Activated CD4-positive, alpha-beta T cell treated with anti-CD3 and anti-CD28 coated beads, Interleukin-10, Interleukin-2, amounts not matched to agents 100 ng/mL and 50 ng/mL, durations not matched to agents 16 hours and 8 hours (primary cell): ENCODE results near the gene NCK2.

Source experiments
- DNase-seq: peaks from one replicate; pipeline ENCODE4 v3.0.0-alpha.2; 2020

The NCK2 gene

DNA sequence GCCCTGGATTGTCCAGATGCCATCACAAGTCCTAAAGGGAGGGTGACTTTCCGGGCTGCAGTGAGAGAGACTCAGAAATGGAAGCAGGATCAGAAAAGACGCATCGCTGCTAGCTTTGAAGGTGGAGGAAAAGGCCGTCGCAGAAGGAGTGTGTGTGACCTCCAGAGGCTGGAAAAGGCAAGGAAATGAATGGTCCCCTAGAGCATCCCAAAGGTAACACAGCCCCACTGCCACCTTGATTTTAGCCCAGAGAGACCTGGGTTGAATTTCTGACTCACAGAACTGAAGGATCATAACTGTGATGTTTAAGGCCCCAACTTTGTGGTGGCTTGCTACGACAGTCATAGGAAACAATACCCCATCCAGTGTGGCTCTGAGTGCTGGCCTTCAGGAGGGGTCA, 8.6 kb upstream of the NCK2 start:
- DNase-seq, result no peak

DNA sequence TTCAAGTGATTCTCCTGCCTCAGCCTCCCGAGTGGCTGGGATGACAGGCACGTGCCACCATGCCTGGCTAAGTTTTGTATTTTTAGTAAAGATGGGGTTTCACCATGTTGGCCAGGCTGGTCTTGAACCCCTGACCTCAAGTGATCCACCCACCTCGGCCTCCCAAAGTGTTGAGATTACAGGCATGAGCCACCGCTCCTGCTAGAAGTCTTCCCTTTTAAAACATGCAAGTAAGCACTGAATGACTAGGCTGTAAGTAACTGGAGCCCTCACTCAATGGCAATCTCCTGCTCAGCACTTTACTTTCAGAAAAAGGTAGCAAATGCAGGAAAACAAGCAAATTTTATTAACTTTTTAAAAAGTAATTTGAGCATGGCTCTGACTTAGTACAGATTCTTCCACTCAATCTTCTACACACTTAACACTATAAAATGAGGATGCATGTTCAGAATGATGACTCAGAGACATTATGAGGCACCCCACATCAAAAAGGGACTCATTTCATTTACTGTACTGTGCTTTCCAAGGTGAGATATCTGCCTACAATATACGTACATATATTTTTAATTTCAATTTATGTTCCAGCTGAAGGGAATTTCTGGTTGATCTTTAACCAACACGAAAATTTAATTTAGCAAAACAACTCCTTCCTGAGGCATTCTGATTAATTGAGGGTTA, 6.6 kb upstream of the NCK2 start:
- DNase-seq, result peak; percentile 63

DNA sequence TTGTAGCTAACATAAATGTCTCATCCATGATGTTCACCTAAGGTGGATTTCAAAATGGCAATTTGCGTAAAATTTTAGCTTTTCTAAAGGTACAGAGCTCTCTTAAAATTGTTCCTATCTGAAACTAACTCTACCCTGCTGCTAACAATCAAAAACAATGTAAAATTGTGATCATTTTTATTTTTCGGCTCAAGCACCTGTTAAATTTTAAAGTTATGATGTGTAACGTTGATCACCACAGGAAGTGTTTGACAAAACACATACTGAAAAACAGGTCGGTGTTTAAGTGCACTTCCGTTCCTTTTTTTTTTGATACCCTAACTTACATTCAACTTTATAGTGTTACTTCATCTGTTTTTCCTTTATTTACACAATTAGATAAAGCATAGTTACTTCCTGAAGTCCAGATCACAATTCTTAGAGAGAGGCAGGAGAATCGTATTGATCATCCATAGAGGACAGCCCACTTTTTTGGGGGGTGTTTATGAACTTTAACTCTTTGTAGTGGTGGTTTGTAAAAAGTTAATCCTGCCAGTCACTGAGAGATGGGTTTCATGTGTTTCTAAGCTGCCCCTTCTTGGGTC, 6.0 kb upstream of the NCK2 start:
- no peak for DNase-seq

DNA sequence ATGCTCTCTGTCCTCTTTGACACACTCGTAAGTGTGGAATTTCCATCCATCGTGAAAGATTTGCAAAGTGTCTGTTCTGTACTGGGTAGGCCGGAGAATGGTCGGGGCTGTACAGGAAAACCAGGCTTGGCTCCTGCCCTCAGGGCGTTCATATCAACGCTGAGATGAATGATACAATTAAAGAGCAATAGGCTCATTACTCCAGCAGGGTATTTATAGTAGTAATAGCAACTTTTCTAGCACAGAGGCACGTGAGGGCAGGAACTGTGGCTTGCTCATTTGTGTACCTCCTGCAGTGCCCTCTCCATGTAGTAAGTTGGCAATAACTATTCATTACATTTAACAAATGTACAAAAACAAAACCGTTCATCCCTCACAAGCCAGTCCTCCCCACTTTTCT, 5.3 kb upstream of the NCK2 start:
- DNase-seq, result peak; percentile 79

DNA sequence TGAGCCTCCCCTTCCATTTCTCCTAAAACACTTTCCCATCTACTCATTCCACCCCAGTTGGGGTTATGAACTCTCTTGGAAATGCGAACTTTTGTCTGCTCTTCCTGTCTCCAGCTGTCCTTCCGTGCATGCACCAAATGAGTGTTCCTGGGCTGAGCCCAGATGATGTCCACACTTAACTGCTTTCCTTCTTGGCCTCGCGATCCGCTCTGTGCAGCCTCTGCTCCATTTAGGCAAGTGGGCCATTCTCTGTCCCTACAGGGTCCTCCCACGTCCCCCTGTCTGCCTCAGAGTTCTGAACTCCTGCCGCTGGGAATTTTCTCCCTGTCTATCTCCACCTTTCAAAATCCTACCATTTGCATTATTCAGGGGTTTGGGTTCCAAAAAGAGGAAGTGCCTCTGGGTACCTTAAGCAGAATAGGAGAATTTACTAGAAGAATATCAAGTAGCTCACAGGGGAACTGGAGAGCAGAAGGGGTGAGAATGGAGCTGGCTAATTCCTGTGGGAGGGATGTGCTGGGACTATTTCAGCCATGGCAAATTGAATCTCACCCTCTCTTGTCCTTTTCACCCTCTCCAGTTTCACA, 4.7 kb upstream of the NCK2 start:
- no peak for DNase-seq

DNA sequence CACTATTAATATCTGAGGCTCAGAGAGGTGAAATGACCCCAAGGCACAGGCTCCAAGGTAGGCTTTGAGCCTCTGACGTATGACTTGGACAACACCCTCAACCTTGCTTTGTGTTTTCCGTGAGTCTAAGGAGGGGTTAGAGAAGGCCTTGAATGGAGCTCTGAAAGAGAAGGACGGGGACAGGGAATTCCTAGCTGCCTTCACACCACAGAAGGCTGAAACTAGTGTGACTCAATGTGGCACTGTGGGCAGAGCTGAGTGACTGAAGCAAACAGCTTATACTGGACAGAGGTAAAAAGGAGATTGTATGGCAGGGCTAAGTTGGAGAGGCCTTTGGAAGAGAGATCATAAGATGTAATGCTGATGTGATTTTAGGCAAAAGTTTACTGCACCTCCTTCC, 3.5 kb upstream of the NCK2 start:
- peak; percentile 54 for DNase-seq

DNA sequence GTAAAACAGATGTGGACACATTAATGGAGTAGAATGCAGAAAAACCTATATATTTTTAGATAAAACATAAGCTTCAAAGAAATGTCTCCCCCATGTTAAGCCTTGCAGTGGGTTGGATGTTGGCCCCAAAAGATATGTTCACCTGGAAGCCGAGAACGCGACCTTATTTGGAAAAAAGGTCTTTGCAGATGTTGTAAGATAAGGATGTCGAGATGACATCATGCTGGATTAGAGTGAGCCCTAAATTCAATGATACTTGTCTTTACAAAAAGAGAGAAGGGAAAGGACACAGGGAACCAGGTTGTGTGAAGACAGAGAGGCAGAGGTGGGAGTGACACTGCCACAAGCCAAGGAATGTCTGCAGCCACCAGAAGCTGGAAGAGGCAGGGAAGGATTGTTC, 3.1 kb upstream of the NCK2 start:
- no peak for DNase-seq

DNA sequence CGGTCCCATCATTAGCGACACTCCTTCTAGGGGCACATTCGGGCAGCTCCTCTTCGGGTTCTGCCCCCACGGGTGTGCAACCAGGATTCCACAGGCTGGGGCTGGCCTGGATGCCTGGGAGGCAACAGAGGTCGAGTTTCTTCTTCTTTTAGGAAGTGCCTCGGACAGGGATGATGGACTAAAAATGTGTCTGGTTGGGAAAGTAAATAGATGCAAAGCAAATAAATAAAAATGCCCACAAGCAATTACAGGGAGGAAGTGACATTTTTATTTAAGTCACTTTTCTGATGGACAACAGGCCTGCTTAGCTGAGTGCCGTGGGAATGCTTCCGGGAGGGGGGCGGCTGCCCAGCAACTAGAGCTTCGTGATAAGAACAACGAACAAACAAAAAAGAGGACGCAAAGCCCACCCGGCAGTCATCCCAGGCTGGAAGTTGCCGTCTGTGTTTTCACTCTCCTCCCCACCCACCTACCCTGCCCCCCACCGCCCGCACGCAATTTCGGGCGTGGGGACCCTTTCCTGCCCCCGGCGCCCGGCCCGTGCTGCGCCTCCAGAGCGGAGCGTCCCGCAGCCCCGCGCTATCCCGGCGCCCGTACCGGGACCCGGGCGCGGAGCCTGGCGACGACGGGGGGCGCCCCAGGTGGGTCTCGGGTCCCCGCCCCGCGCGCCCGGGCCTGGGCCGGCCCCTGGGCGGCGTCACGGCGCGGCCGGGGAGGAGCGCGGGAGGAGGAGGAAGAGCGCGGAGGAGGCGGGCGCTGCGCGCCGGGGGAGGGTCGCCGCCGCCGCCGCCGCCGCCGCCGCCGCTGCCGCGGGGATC, 412 bp upstream of the NCK2 start:
- peak; percentile 77 for DNase-seq

DNA sequence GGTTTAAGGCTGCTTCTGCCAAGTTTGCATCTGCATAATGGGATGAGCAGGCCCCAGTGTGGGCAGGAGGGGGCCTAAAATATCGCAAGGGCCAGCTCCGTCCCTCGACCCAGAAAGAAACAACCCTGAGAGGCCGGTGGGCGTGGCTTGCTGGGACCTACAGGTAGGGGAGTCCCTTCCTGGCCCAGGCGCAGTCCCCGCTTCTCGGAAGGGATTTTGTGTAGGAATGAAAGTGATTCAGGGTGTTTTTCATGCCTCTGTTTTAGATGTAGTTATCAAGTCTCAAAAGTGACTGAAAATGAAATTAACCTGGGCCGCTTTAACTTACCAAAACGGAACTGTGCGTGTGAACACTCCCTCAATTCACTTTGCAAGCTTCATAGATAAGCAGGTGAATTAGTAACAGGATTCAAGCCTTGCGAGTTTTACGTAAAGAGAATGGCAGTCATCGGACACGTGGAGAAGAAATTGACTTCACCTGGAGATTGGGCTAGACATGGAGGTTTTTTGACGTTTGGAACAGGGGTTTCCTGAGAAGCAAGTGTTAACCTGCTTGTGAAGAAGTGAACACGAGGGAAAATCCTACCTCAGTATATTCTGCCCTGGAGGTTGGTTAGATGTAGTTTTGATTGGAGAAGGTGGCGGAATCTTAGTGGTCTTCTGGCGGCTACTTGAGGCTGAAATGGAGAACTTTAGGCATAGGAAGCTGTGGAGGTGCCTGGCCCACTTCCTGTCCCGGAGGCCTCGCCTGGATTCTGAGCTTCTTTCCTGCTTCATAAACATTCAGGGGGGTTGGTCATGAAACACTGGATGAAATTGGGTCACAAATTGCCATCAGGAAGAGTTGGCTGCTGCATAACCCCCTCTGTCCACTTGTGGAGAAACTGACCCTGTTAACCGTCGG, 1.7 kb downstream of the NCK2 start:
- DNase-seq, result peak; percentile 94

DNA sequence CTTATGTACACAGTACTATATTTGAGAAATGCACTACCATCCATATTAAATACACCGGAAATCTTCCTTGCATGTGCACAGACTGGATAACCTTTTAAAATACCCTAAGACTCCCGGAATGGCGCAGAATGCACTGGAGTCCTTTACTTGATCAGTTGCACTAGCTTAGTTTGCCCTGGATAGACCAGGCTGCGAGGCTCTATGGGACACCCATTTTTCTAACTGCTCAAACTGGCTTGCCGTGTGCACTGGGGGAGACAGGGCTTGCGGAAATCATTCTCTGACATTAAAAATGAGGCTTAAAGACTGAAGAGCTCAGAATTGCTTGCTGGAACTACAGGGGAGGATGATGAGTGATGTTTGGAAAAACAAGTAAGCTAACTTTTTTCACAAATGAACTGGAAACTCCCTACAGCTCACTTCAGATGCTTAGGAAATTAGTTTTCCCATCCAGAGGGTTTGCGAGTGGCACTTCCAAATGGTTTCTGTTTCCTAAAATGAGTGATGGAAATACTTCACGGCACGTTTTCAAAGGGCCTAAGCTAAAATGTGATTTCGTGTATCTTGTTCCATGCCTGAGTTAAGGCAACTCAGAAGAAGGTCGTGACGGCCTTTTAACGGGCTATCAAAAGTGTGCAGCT, 2.7 kb downstream of the NCK2 start:
- no peak for DNase-seq

DNA sequence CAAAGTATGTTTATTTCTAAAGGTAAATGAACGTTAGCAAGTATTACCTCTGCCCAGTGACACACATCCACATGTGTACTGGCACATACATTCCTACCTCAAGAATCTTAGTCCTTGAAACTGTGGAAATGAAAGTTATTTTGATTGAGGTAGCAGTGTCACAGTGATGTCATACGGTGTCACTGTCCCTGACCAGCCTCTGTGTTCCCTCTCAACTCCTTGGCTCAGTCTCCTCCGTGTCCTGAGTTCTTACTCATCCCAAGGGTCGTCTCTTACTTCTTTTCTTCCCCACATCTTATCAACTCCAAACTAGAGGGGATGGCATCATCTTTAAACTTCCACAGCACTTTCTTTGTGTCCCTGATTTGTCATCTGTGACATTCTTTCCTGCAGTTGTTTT, 3.3 kb downstream of the NCK2 start:
- DNase-seq, result peak; percentile 61

DNA sequence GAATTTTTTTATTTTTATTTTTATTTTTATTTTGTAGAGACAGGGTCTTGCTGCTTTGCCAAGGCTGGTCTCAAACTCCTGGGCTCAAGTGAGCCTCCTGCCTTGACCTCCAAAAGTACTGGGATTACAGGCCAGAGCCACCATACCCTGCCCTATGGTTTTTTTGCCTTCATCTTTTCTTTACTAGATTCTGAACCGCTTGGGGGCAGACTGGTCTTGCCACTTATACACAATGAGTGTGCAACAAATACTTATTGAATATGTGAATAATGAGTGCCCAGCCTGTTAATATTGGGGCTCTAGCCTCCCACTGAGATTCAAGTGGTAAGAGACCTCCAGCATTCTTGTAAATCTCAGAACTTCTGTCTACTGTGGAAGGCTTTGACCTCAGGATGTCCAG, 3.9 kb downstream of the NCK2 start:
- no peak for DNase-seq

DNA sequence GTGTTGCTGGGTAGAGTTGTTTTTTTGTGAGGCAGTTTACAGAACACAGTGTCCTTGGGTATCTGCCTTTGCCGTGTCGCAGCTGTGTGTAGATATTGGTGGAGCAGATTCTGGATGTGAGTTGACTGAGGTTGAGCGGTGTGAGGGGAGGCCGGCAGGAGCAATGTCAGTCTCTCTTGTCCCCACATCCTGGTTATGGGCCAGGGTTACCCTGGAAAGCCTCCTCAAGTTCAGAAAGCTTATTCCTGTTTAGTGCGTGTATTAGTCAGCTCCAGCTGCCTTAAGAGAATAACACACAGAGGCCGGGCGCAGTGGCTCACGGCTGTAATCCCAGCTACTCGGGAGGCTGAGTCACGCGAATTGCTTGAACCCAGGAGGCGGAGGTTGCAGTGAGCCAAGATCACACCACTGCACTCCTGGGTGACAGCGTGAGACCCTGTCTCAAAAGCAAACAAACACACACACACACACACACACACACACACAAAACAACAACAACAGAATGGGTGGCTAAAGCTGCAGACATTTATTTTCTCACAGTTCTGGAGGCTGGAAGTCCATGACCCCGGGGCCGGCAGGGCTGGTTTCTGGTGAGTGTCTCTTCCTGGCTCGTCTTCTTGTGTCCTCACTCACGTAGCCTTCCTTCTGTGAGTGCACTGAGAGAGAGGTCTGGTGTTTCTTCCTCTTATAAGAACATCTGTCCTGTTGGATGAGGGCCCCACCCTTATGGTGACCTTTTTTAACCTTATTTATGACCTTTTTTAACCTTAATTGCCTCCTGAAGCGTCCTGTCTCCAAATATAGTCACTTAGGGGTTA, 5.1 kb downstream of the NCK2 start:
- peak; percentile 73 for DNase-seq

DNA sequence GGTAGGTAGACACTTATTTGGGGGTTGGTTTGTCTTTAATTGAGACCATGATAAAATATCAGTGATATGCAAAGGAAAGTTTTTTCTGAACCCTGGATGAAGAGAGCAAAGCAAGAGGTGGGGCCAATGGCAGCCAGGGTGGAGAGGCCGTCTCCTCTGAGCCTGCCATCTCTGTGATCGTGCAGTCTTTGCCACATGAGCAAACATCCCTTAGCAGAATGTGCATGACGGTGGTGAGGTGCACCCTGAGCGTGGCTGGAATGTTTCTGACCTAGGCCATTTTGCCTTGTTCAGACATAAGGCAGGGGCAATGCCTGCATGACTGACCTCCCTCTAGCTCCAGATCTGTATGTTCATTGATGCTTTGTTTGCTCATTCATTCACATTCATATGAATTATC, 6.0 kb downstream of the NCK2 start:
- DNase-seq, result no peak

DNA sequence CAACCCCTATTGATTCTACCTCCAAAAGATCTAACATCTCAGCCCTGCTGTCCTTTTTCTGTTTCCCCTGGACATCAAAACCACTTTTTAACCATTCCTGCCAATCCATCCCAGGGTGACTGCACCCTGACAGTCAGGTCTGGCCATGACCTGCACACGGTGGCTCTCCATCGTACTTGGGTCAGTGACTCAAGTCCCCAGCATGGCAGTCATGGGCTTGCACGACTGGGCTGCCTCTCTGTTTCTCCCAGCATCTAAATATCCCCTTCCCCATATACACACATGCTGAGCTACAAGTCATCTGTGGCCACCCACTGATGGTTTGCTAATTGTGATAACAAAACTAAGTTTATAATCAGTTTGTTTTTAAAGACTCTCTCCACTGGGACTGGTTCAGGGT, 6.6 kb downstream of the NCK2 start:
- DNase-seq, result no peak

DNA sequence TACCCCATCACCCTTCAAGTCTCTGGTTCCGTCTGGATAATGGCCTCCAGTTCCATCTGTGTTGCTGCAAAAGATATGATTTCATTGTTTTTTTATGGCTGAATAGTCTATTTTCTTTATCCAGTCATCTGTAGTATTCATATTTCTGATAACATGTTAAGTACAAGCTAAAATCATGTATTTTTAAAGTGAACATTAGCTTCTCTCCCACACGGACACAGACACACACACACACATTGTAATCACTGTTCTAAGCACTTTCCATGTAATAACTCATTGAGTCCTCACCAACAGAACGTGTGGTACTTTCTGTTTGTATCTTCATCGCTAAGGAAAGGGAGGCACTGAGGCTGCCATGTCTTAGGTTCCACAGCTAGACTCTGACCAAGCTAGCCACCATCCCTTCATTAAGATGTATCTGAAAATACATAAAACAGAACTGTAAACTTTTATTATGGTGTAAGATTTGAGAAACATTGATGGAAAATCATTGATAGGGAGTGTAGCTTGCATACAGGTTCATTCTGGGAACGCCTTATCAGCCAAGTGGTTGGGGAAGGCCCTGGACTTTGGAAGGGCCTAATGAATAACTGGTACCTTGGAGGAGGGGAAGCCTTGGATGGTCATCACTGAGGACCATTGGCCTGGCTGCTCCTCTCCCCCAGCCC, 8.1 kb downstream of the NCK2 start:
- DNase-seq, result no peak

DNA sequence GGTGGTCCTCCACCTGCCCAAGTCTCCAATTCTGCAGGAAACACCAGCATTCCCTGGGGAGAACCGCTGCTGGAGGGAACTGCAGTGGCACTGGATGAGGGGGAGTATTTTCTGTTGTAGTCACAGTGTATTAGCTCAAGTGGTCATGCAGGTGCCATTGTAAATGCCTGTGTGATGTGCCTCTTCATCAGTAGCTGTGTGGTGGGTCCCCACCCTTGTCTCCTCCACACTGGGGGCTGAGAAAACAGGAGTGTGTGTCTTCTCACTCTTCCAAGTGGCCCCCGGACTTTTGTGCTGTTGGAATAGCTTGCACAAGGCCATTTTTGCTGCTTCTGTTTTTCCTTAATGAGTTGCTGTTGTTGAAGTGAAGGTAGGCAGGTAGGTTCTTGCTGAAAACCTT, 8.7 kb downstream of the NCK2 start:
- no peak for DNase-seq

DNA sequence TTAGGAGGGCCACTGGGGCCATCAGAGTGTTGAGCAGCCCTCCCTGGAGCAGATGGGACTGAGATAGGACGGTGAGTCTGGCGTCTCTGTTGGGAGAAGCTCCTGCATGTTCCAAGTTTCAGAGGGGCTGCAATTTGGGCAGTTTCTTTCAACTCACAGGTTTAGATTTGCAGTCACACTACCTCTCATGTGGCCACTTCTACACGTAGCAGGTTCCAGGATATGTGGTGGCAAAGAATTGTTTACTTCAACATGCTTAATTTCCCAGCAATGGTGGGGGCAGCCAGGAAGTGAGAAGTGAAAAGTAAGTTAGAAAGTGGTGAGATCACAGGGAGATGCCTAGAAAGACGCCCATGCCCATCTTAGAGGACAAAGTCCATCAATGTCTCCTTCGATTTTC, 9.3 kb downstream of the NCK2 start:
- DNase-seq, result peak; percentile 84

DNA sequence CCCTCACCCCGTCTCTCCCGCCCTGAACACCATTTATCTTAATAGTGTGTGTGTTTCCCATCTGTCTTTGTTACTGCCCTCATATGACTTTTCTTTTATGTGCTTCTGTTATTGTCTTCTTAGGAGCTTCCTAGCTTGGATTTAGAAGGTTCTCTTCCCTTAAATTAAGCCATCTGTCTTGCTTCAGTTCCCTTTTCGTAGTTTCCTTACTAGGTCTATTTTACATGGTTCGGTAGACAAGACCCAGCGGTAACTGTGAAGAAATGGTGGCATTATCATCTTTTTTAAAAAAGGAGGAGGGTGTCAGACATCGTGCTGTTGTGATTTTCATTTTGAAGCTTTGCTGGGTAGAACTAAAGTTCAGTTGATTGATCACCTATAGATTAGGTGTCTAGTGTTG, 10.3 kb downstream of the NCK2 start:
- DNase-seq, result no peak

DNA sequence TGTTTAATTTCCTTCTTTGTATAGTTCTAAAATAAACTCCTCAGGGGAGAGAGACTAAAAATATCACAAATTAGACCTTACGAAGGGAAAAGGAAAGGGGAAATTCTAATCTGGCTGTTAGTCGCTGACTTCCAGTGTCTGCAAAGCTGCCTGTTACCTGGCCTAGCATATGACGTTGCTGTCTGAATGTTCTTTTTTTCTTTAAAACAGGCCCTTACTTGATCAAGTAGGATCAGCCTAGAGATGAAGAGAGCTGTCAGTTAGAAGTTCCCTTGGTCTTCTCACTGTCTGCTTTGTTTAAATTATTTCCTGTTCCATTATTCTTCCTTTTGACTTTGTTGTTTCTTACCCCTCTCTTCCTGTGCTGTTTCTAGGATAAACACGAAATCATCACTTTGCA, 11.2 kb downstream of the NCK2 start:
- no peak for DNase-seq

DNA sequence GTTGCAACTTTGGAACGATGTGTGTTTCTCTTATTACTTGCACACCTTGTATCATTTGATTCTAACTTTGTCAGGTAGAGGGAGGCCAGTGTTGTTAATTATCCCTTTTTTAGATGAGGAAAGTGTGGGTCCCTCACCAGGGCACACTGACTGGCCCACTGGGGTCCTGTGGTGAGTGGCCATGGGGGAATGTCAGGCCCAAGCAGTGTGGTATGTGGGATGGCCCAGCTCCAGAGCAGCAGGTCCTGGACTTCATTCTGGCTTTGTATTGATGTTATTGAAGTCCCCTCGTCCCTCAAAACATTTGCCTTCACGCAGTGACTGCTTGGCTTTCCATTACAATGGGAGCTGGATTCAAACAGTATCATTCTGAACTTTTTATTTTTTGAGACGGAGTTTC, 11.7 kb downstream of the NCK2 start:
- DNase-seq, result no peak
